HL-60 (cell line): ENCODE measurements around the gene CYP4F11.

ENCODE experiments used
- POLR2AphosphoS5 ChIP-seq: IDR thresholded peaks from 2 replicates; pipeline ENCODE4 v1.6.1; 2012; ENCODE audit warnings: low read depth
- TF ChIP-seq, protein P1 (sequence below): IDR thresholded peaks from 2 replicates; pipeline ENCODE4 v1.6.1; 2012; ENCODE audit warnings: low read depth; ENCODE audit not compliant: insufficient replicate concordance
- TF ChIP-seq, protein P2 (sequence below): IDR thresholded peaks from one replicate; pipeline ENCODE4 v1.5.1; 2011; ENCODE audit warnings: low read length, control low read depth, inconsistent platforms; ENCODE audit not compliant: insufficient read depth

DNA sequence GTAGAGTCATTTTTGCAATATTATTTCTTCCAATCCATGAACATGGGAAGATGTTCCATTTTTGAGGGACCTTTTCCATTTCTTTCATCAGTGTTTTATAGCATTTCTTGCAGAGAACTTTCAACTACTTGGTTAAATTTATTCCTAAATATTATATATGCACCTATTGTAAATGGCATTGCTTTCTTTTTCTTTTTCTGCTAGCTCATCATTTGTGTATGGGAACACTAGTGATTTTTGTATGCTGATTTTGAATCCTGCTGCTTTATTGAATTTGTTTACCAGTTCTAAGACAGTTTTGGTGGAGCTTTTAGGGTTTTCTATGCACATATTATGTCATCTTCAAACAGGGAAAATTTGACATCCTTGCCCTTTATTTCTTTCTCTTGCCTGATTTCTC lies 29.3 kb downstream of the CYP4F11 start:
- TF ChIP-seq, protein P1, sequence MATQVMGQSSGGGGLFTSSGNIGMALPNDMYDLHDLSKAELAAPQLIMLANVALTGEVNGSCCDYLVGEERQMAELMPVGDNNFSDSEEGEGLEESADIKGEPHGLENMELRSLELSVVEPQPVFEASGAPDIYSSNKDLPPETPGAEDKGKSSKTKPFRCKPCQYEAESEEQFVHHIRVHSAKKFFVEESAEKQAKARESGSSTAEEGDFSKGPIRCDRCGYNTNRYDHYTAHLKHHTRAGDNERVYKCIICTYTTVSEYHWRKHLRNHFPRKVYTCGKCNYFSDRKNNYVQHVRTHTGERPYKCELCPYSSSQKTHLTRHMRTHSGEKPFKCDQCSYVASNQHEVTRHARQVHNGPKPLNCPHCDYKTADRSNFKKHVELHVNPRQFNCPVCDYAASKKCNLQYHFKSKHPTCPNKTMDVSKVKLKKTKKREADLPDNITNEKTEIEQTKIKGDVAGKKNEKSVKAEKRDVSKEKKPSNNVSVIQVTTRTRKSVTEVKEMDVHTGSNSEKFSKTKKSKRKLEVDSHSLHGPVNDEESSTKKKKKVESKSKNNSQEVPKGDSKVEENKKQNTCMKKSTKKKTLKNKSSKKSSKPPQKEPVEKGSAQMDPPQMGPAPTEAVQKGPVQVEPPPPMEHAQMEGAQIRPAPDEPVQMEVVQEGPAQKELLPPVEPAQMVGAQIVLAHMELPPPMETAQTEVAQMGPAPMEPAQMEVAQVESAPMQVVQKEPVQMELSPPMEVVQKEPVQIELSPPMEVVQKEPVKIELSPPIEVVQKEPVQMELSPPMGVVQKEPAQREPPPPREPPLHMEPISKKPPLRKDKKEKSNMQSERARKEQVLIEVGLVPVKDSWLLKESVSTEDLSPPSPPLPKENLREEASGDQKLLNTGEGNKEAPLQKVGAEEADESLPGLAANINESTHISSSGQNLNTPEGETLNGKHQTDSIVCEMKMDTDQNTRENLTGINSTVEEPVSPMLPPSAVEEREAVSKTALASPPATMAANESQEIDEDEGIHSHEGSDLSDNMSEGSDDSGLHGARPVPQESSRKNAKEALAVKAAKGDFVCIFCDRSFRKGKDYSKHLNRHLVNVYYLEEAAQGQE = no peak
- TF ChIP-seq, protein P2, sequence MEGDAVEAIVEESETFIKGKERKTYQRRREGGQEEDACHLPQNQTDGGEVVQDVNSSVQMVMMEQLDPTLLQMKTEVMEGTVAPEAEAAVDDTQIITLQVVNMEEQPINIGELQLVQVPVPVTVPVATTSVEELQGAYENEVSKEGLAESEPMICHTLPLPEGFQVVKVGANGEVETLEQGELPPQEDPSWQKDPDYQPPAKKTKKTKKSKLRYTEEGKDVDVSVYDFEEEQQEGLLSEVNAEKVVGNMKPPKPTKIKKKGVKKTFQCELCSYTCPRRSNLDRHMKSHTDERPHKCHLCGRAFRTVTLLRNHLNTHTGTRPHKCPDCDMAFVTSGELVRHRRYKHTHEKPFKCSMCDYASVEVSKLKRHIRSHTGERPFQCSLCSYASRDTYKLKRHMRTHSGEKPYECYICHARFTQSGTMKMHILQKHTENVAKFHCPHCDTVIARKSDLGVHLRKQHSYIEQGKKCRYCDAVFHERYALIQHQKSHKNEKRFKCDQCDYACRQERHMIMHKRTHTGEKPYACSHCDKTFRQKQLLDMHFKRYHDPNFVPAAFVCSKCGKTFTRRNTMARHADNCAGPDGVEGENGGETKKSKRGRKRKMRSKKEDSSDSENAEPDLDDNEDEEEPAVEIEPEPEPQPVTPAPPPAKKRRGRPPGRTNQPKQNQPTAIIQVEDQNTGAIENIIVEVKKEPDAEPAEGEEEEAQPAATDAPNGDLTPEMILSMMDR = no peak
- TF ChIP-seq POLR2AphosphoS5 = no peak
